GM12878 (cell line): ENCODE measurements around the gene COMMD7. TPM values are rescaled to one million over a fixed set of nuclear protein-coding genes. Genes with fewer than 3 reads are reported as not detected.

ENCODE experiments used
- ELK1 ChIP-seq: IDR thresholded peaks from 2 replicates; pipeline ENCODE4 v1.6.1; 2012; ENCODE audit warnings: low read depth, low read length, improper control_type of control experiment
- IKZF1 ChIP-seq: fragments of 450-650 bp; conservative IDR thresholded peaks from 2 replicates; pipeline ENCODE4 v1.6.1; 2017; ENCODE audit warnings: antibody characterized with exemption, mild to moderate bottlenecking
- JUND ChIP-seq: IDR thresholded peaks from 2 replicates; pipeline ENCODE4 v1.6.1; 2012; ENCODE audit warnings: low read depth, mild to moderate bottlenecking, low read length, improper control_type of control experiment, moderate library complexity
- KDM1A ChIP-seq: fragments of 200-600 bp; sonication (generic); IDR thresholded peaks from 2 replicates; pipeline ENCODE4 v1.6.1; 2016; ENCODE audit warnings: borderline replicate concordance
- KLF5 ChIP-seq: fragments of 450-650 bp; IDR thresholded peaks from 2 replicates; pipeline ENCODE4 v1.6.1; 2014; ENCODE audit warnings: mild to moderate bottlenecking; ENCODE audit not compliant: partially characterized antibody
- PAX8 ChIP-seq: fragments of 450-650 bp; IDR thresholded peaks from 2 replicates; pipeline ENCODE4 v1.6.1; 2017; ENCODE audit warnings: mild to moderate bottlenecking, moderate library complexity
- RB1 ChIP-seq: fragments of 450-650 bp; formaldehyde crosslinking; IDR thresholded peaks from 2 replicates; pipeline ENCODE4 v1.6.1; 2017; ENCODE audit warnings: mild to moderate bottlenecking, borderline replicate concordance
- SREBF2 ChIP-seq: IDR thresholded peaks from 2 replicates; pipeline ENCODE4 v1.6.1; 2012; ENCODE audit warnings: mild to moderate bottlenecking, low read length
- STAT1 ChIP-seq: fragments of 450-650 bp; conservative IDR thresholded peaks from 2 replicates; pipeline ENCODE4 v1.6.1; 2014; ENCODE audit warnings: antibody characterized with exemption, mild to moderate bottlenecking
- ZBTB11 ChIP-seq: fragments of 450-650 bp; formaldehyde crosslinking; IDR thresholded peaks from 2 replicates; pipeline ENCODE4 v1.5.0; 2022; ENCODE audit warnings: mild to moderate bottlenecking, missing genetic modification characterization
- ZBTB33 ChIP-seq: fragments of 450-650 bp; IDR thresholded peaks from 2 replicates; pipeline ENCODE4 v1.6.1; 2017; ENCODE audit warnings: mild to moderate bottlenecking
- polyA plus RNA-seq, 11 experiments: library from polyadenylated mRNA; depleted of rRNA in 4 of 11; unstranded in 6 of 11; stranded (reverse) in 5 of 11; fragments of >200 nt; fragmentation: Nextera tagmentation in 4 of 11; fragmentation: Illumina TruSeq in 1 of 11; extraction: Ambion mirVana in 4 of 11; extraction: Trizol in 1 of 11; gene quantifications; 1 replicate in 1 of 11; 2 replicates in 10 of 11; pipeline versions ENCODE4 v1.2.1 to v1.2.3, GENCODE V29; 2011 to 2016; ENCODE audit warnings: inconsistent platforms in 2 of 11, missing spikeins in 2 of 11, low read depth in 1 of 11
- total RNA-seq, 4 experiments: library from RNA; depleted of rRNA in 3 of 4; stranded (reverse); fragments of >200 nt in 3 of 4; fragmentation: Illumina TruSeq in 1 of 4; extraction: Trizol in 1 of 4; gene quantifications; 2 replicates each; pipeline versions ENCODE4 v1.2.1 to v1.2.3, GENCODE V29; 2013 to 2021

The COMMD7 gene
- total and polyA plus RNA-seq, 10 of the 15 experiments (the other 5 are each of a cell fraction or from before 2014, with no cell fraction given), result 9.1 to 61.0 (median 27.7) TPM

GRCh38 chr20:32718749-32719348 lies 24.4 kb downstream of the COMMD7 start (continued):
- TF ChIP-seq ZBTB33, result no peak
- no peak for TF ChIP-seq STAT1
- no peak for TF ChIP-seq JUND
- TF ChIP-seq KDM1A, result no peak
- TF ChIP-seq SREBF2, result no peak
- TF ChIP-seq IKZF1, result no peak
- TF ChIP-seq PAX8, result no peak
- no peak for TF ChIP-seq ELK1
- TF ChIP-seq KLF5, result no peak
- TF ChIP-seq ZBTB11 (CRISPR knock-in tag), result no peak
- TF ChIP-seq RB1, result no peak
